ENCODE data around the gene NFATC2. TPM values are rescaled to one million over a fixed set of nuclear protein-coding genes. Genes with fewer than 3 reads are reported as not detected.

The NFATC2 gene
- total and polyA plus RNA-seq, 8 donors, result 5.3 to 12.3 (median 8.5) TPM

DNA sequence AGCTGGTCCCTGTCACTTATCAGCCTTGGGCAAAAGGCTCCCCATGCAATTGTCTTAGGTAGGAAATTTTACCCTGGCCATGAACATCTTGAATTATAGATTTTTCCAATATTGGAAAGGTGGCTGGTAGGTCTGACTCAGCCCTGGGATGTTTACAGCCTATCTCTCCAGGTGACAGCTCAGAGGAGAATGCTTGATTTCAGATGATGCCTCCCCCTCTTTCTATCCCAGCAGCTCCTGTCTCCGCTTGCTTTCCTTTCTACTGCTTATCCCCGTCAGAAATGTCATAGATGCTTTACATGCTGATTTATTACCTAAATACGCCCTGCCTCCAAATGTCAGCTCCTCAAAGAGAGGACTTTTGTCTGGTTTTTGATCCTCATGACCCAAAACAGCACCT is 109.6 kb downstream of the NFATC2 start:
- Histone ChIP-seq H3K9me3 (no peaks in the 10 kb centered on the region), H3K4me1 (peaks cover 0 to 5% of the 10 kb centered on the region in 2 donors), H3K27ac (no peak overlapping the region), H3K36me3 (peaks cover 0 to 5% of the 10 kb centered on the region in 2 donors), H3K4me3 (no peak overlapping the region), H3K27me3 (no peaks in the 10 kb centered on the region)
- TF ChIP-seq, protein P1, sequence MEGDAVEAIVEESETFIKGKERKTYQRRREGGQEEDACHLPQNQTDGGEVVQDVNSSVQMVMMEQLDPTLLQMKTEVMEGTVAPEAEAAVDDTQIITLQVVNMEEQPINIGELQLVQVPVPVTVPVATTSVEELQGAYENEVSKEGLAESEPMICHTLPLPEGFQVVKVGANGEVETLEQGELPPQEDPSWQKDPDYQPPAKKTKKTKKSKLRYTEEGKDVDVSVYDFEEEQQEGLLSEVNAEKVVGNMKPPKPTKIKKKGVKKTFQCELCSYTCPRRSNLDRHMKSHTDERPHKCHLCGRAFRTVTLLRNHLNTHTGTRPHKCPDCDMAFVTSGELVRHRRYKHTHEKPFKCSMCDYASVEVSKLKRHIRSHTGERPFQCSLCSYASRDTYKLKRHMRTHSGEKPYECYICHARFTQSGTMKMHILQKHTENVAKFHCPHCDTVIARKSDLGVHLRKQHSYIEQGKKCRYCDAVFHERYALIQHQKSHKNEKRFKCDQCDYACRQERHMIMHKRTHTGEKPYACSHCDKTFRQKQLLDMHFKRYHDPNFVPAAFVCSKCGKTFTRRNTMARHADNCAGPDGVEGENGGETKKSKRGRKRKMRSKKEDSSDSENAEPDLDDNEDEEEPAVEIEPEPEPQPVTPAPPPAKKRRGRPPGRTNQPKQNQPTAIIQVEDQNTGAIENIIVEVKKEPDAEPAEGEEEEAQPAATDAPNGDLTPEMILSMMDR (IDR thresholded peaks at IDR 0.05), result no peak
- DNase-seq (no peak), ATAC-seq (no peak)
- intact Hi-C loops (cut with DNase I), result no loop called here

DNA sequence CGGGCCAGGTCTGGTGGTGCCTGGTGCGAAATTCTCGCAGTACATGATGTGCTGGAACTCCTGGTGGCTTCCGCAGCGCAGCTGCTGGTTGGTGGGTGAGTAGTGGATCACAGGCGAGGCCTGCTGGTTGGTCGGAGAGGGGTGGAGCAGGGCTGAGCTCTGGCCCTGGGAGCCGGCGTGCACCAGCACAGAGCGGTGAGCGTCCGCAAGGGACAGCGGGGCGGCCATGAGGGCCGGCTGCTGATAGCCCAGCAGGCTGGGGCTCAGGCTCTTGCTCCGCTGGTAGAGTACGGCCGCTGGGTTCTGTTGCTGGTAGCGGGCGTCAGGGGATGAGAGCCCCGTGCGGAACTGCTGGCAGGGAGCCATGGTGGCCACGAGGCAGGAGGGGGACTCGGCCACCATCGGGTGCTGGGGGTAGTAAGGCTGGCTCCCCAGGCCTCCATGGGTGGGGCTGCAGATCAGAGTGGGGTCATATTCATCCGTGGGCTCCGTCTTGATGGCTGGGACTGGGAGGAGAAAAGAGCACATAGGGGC is 110.2 kb downstream of the NFATC2 start:
- Histone ChIP-seq H3K4me3 (no peak overlapping the region), H3K9me3 (no peaks in the 10 kb centered on the region), H3K27me3 (no peaks in the 10 kb centered on the region), H3K36me3 (peaks cover 0 to 5% of the 10 kb centered on the region in 2 donors), H3K27ac (no peak overlapping the region), H3K4me1 (peaks cover 0 to 5% of the 10 kb centered on the region in 2 donors)
- intact Hi-C loops (cut with DNase I), result no loop called here
- DNase-seq (peak in 1 of 4 donors; percentile 28), ATAC-seq (no peak)
- TF ChIP-seq, protein P1 (IDR thresholded peaks at IDR 0.05), result no peak

DNA sequence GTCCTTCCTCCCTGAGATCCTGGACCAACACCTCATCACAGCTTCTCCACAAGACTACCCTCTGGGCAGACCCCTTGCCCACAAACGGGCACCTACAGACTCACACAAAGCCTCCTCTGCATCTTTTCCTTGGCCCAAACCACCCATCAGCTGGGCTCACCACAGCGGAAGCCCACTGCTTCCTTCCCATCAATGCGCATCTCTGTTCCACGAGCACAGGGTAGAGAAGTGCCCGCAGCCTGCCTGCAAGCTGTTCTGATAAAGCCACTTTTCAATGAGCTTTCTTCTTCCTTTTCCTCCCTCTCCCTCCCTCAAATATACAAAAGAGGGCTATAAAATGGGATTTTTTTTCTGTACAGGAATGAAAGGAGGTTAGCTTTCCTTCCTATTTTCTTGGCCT is 111.2 kb downstream of the NFATC2 start:
- peaks cover 0 to 5% of the 10 kb centered on the region in 2 donors for H3K36me3 ChIP-seq
- H3K9me3 ChIP-seq, result no peaks in the 10 kb centered on the region
- no peak for ATAC-seq
- peak in 1 of 4 donors; percentile 2 for DNase-seq
- intact Hi-C loops (cut with DNase I), result no loop called here
- no peak overlapping the region for H3K4me3 ChIP-seq
- H3K4me1 ChIP-seq, result peaks cover 0 to 5% of the 10 kb centered on the region in 2 donors
- TF ChIP-seq, protein P1 (IDR thresholded peaks at IDR 0.05), result no peak
- no peak overlapping the region for H3K27ac ChIP-seq
- H3K27me3 ChIP-seq, result no peaks in the 10 kb centered on the region

DNA sequence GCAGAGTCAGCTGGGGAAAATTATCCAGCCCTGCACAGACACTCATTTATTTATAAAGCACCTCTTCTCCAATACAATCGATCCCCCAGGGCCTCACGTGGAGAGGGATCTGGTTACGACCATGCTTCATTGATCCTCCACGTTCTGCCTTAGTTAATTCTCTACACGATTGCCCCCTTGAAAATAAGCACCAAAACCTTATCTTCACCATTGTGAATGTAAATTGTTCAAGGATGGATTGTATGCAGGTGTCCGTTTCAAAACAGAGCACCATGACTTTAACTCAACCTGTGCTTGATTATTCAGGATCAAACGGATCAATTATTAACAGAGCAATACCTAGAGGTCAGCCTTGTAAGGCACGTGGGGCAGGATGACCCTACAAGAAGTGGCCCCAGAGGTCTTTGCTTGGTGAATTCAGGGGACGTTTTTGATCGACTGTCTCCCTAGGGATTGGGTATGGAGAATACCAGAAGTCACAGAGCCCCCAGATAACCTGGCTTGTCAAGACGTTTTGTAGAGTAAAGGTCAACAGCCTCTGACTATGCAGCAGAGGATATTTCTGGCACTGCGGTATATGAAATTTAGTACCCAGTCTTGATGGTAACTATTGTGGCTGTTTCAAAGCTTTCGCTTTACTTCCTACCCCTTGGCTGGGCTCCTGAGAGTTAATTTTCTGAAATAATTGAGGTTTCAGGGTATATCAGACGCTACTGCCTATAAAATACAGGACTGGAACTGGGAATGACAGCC is 112.1 kb downstream of the NFATC2 start:
- Histone ChIP-seq H3K9me3 (no peaks in the 10 kb centered on the region), H3K4me3 (no peak overlapping the region), H3K4me1 (peaks cover 0 to 5% of the 10 kb centered on the region in 2 donors), H3K36me3 (peaks cover 0 to 5% of the 10 kb centered on the region in 2 donors), H3K27me3 (no peaks in the 10 kb centered on the region), H3K27ac (no peak overlapping the region)
- intact Hi-C loops (cut with DNase I), result no loop called here
- no peak for DNase-seq
- no peak for ATAC-seq
- TF ChIP-seq, protein P1 (IDR thresholded peaks at IDR 0.05), result no peak

DNA sequence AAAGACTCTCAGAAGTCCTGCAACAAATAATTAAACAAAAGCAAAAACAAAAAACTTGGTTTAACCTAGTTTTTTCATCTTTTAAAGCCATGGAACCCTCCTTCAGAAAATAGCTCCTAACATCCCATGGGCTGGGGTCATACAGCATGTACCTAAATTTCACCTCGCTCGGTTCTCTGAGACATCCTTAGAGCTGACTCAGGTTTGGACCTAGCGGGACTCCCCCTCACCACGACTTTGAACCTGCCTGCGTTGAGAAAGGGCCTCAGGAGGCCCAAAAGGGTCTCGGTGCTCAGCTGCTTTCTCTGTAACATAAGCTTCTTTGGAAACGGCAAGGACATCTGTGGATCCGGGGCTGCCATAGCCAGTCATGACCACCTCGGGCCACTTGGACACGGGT is 112.8 kb downstream of the NFATC2 start:
- TF ChIP-seq, protein P1 (IDR thresholded peaks at IDR 0.05), result no peak
- H3K4me3 ChIP-seq, result no peak overlapping the region
- ATAC-seq, result no peak
- no peak for DNase-seq
- peaks cover 0 to 5% of the 10 kb centered on the region in 2 donors for H3K36me3 ChIP-seq
- no peak overlapping the region for H3K27ac ChIP-seq
- no peaks in the 10 kb centered on the region for H3K27me3 ChIP-seq
- intact Hi-C loops (cut with DNase I), result no loop called here
- H3K4me1 ChIP-seq, result peaks cover 0 to 5% of the 10 kb centered on the region in 2 donors
- no peaks in the 10 kb centered on the region for H3K9me3 ChIP-seq

Data from left lung (tissue), 10 donors.